T-cell (primary cell): ENCODE measurements around the gene ADGRG1. TPM values are rescaled to one million over a fixed set of nuclear protein-coding genes. Genes with fewer than 3 reads are reported as not detected.
A peak's percentile ranks its signal among the peaks of the same experiment; 100 is the strongest.

Experiments
- ATAC-seq, 4 experiments: fragments of 200-7000 bp in 3 of 4; fragments of 150-1000 bp in 1 of 4; cut with Tn5 transposase; replicated peaks in 1 of 4; 1 replicate in 3 of 4; 2 replicates in 1 of 4; pipeline ENCODE4 v1.10.0; 2021; ENCODE audit warnings: moderate library complexity in 3 of 4, mild to moderate bottlenecking in 2 of 4, moderate number of reproducible peaks in 1 of 4
- CTCF ChIA-PET, 2 donors: fragments of 300-600 bp; sonication (Branson Sonifier 250); formaldehyde crosslinking; loops; one replicate each; lab custom pipeline; 2022; ENCODE audit warnings: antibody characterized with exemption in 2 of 2; lab: Charles Lee
- POLR2A ChIA-PET, 2 donors: fragments of 300-600 bp; sonication (Branson Sonifier 250); formaldehyde crosslinking; loops; one replicate each; lab custom pipeline; 2022; ENCODE audit warnings: antibody characterized with exemption in 2 of 2; lab: Charles Lee
- DNase-seq, 35 experiments: peaks; one replicate each; pipeline versions ENCODE4 v3.0.0 to v3.0.0-alpha.2; 2013 to 2023
- H3K27ac ChIP-seq: one replicate; pipeline ENCODE4 v1.5.1; 2013; ENCODE audit warnings: low read length
- H3K27me3 ChIP-seq, 2 experiments: replicated peaks in 1 of 2; 1 replicate in 1 of 2; 2 replicates in 1 of 2; pipeline versions ENCODE4 v1.6.1 to v1.7.0; 2013; ENCODE audit warnings: low read length in 1 of 2, mixed read lengths in 1 of 2; ENCODE audit not compliant: control insufficient read depth in 2 of 2, insufficient read depth in 2 of 2; ENCODE audit errors: extremely low read depth in 1 of 2
- H3K36me3 ChIP-seq, 2 donors: 1 replicate in 1 of 2; 2 replicates in 1 of 2; pipeline versions ENCODE4 v1.6.1 to v1.7.0; 2013; ENCODE audit warnings: low read length in 1 of 2; ENCODE audit not compliant: control insufficient read depth in 2 of 2, insufficient read depth in 1 of 2; ENCODE audit errors: extremely low read depth in 1 of 2
- H3K4me1 ChIP-seq, 2 experiments: 1 replicate in 1 of 2; 2 replicates in 1 of 2; pipeline versions ENCODE4 v1.6.1 to v1.7.0; 2013; ENCODE audit warnings: low read length in 2 of 2, mixed read lengths in 1 of 2; ENCODE audit not compliant: insufficient read depth in 2 of 2, control insufficient read depth in 1 of 2; ENCODE audit errors: extremely low read depth in 1 of 2
- H3K4me3 ChIP-seq, 2 donors: 1 replicate in 1 of 2; 2 replicates in 1 of 2; pipeline versions ENCODE4 v1.5.1 to v1.7.0; 2013; ENCODE audit warnings: mild to moderate bottlenecking in 2 of 2, low read length in 1 of 2, moderate library complexity in 1 of 2; ENCODE audit not compliant: control insufficient read depth in 1 of 2; ENCODE audit errors: extremely low read depth in 1 of 2
- H3K9me3 ChIP-seq: 2 replicates; pipeline ENCODE4 v1.7.0; 2013
- H3K27ac Mint-ChIP-seq, 2 donors: one replicate each; pipeline ENCODE4 v1.8.0; 2020 to 2021; ENCODE audit warnings: mild to moderate bottlenecking in 2 of 2, mixed read lengths in 2 of 2
- H3K27me3 Mint-ChIP-seq, 2 donors: one replicate each; pipeline ENCODE4 v1.8.0; 2021 to 2022; ENCODE audit warnings: mixed read lengths in 2 of 2
- H3K36me3 Mint-ChIP-seq: one replicate; pipeline ENCODE4 v1.8.0; 2021; ENCODE audit warnings: mixed read lengths
- H3K4me1 Mint-ChIP-seq, 3 donors: one replicate each; pipeline ENCODE4 v1.8.0; 2020 to 2022; ENCODE audit warnings: mixed read lengths in 3 of 3, mild to moderate bottlenecking in 1 of 3
- H3K4me3 Mint-ChIP-seq, 3 donors: one replicate each; pipeline ENCODE4 v1.8.0; 2020 to 2022; ENCODE audit warnings: mild to moderate bottlenecking in 3 of 3, mixed read lengths in 3 of 3, moderate library complexity in 3 of 3
- H3K9me3 Mint-ChIP-seq, 3 donors: one replicate each; pipeline ENCODE4 v1.8.0; 2020 to 2022; ENCODE audit warnings: mixed read lengths in 3 of 3
- WGBS: methylation state at CpG from one replicate; pipeline ENCODE4 v1.1.5; 2013; ENCODE audit warnings: missing lambda C conversion rate; ENCODE audit not compliant: insufficient coverage; 5-methylcytosine and 5-hydroxymethylcytosine counted together
- total RNA-seq, 35 experiments: library from RNA in 6 of 35; stranded (reverse) in 6 of 35; fragments of 120-200 nt in 1 of 35; gene quantifications; one replicate each; pipeline versions ENCODE4 v1.2.1 to v1.2.4 and lab custom pipeline; 2013 to 2026

Gene ADGRG1
- total RNA-seq, 5 donors from 2014 or later (not counting 1 experiment from before 2014, with no cell fraction given) = 7.8 to 91.7 (median 11.7) TPM

DNA sequence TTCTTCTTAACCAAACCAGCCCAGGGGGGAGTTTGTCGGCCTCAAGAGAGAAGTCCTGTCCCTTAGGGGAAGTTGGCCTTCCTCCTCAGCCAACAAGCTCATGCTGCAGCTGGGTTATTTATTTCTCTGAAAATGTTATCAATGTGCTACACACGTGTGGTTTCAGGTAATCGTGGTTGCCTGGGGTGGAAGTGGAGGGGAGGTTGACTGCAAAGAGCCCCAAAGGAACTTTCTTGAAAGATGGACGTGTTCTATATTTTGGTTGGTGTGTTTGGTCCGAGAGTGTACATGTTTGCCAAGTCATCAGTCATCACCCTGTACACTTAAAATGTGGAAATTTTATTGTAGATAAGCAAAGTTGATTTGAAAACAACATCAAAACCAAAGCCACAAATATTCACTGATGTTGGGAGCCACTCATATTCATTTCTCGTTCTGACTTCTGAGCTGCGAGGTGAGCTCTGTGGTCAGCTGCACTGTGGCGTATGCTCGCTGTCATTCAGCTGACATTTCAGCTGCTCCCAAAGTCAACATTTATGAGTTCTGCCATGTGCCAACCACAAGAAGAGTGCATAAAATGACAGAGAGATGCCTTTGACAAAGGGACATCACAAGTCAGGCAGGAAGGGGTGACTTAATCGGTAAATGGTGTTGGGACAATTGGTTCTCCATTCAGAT is 26.5 kb upstream of the ADGRG1 start:
- Histone ChIP-seq H3K9me3 (no peaks in the 10 kb centered on the region), H3K4me1 (peaks cover 10 to 50% of the 10 kb centered on the region in 2 experiments), H3K27ac (peak overlapping the region; percentile 83), H3K36me3 (no peaks in the 10 kb centered on the region), H3K4me3 (no peak overlapping the region), H3K27me3 (no peaks in the 10 kb centered on the region)
- ATAC-seq (peak; percentile 81 to 92 (median 86)), DNase-seq (peak in 34 of 35 experiments; percentile 29 to 84 (median 60))
- H3K36me3 Mint-ChIP-seq = peaks cover 3% of the 10 kb centered on the region
- peak overlapping the region; percentile 40 to 49 (median 40) for H3K4me3 Mint-ChIP-seq
- WGBS = 0% methylated on average over 5 of the region's 10 CpGs
- ChIA-PET POLR2A (interaction anchor here in 1 of 2 donors (0.8 to 1.2 kb wide), 3 partner anchors 8 to 133 kb away, joined by 3 to 12 read pairs (median 6); no protein-coding TSS in a partner anchor), CTCF (interaction anchor here (0.7 to 1.6 kb wide), 13 partner anchors 8 to 208 kb away, joined by 3 to 9 read pairs (median 4); partner anchors contain the start of gene KATNB1 (in 1 of the 2))
- peaks cover 0 to 15% (median 3%) of the 10 kb centered on the region in 3 donors for H3K9me3 Mint-ChIP-seq
- peak overlapping the region; percentile 93 to 97 for H3K27ac Mint-ChIP-seq
- H3K4me1 Mint-ChIP-seq = peaks cover 31 to 50% (median 45%) of the 10 kb centered on the region in 3 donors
- no peaks in the 10 kb centered on the region for H3K27me3 Mint-ChIP-seq

GRCh38 chr16:57603115-57604024 is 25.1 kb upstream of the ADGRG1 start:
- Histone ChIP-seq H3K27me3 (no peaks in the 10 kb centered on the region), H3K4me1 (peaks cover 10 to 53% of the 10 kb centered on the region in 2 experiments), H3K36me3 (no peaks in the 10 kb centered on the region), H3K9me3 (no peaks in the 10 kb centered on the region), H3K27ac (peak overlapping the region; percentile 83), H3K4me3 (no peak overlapping the region)
- WGBS = 97% methylated on average over 6 of the region's 17 CpGs
- Mint-ChIP-seq H3K9me3 (peaks cover 0 to 3% (median 0%) of the 10 kb centered on the region in 3 donors), H3K27ac (peak overlapping the region; percentile 55 to 97), H3K4me3 (no peak overlapping the region), H3K4me1 (peaks cover 31 to 54% (median 45%) of the 10 kb centered on the region in 3 donors), H3K27me3 (no peaks in the 10 kb centered on the region), H3K36me3 (no peaks in the 10 kb centered on the region)
- DNase-seq (no peak), ATAC-seq (no peak)
- ChIA-PET POLR2A (interaction anchor here in 1 of 2 donors (0.9 kb wide), 1 partner anchor 146 kb away, joined by 3 read pairs; no protein-coding TSS in a partner anchor), CTCF (interaction anchor here in 1 of 2 donors (0.7 kb wide), 1 partner anchor 267 kb away, joined by 3 read pairs; no protein-coding TSS in a partner anchor)

DNA sequence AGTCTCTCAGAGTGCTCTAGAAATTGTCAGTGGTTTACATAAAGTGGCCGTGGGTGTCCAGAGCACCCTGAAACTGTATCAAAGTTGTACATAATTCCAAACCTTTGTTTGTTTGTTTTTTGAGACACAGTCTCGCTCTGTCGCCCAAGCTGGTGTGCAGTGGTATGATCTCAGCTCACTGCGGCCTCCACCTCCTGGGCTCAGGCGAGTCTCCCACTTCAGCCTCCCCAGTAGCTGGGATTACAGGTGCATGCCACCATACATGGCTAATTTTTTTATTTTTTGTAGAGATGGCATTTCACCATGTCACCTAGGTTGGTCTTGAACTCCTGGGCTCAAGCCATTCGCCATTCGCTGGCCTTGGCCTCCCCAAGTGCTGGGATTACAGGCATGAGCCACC is 24.3 kb upstream of the ADGRG1 start:
- peaks cover 32 to 57% (median 49%) of the 10 kb centered on the region in 3 donors for H3K4me1 Mint-ChIP-seq
- H3K9me3 ChIP-seq = no peaks in the 10 kb centered on the region
- no peak overlapping the region for H3K27ac ChIP-seq
- H3K9me3 Mint-ChIP-seq = no peaks in the 10 kb centered on the region
- H3K36me3 Mint-ChIP-seq = no peaks in the 10 kb centered on the region
- DNase-seq (no peak), ATAC-seq (no peak)
- ChIA-PET CTCF (no interaction called here), POLR2A (no interaction called here)
- no peak overlapping the region for H3K4me3 Mint-ChIP-seq
- 96% methylated on average over 4 of the region's 7 CpGs for WGBS
- H3K27me3 ChIP-seq = peaks cover 0 to 4% of the 10 kb centered on the region in 2 experiments
- H3K4me1 ChIP-seq = peaks cover 11 to 59% of the 10 kb centered on the region in 2 experiments
- H3K27ac Mint-ChIP-seq = no peak overlapping the region
- H3K4me3 ChIP-seq = no peak overlapping the region
- H3K36me3 ChIP-seq = no peaks in the 10 kb centered on the region
- no peaks in the 10 kb centered on the region for H3K27me3 Mint-ChIP-seq

- H3K27me3 ChIP-seq = peaks cover 0 to 4% of the 10 kb centered on the region in 2 experiments
- peaks cover 18 to 55% of the 10 kb centered on the region in 2 experiments for H3K4me1 ChIP-seq
- DNase-seq = no peak
- peaks cover 42 to 59% (median 50%) of the 10 kb centered on the region in 3 donors for H3K4me1 Mint-ChIP-seq
- H3K9me3 Mint-ChIP-seq = no peaks in the 10 kb centered on the region
- no peaks in the 10 kb centered on the region for H3K9me3 ChIP-seq
- no peak overlapping the region for H3K27ac Mint-ChIP-seq
- ChIA-PET CTCF (no interaction called here), POLR2A (no interaction called here)
- no peak overlapping the region for H3K4me3 ChIP-seq
- H3K27me3 Mint-ChIP-seq = no peaks in the 10 kb centered on the region
- 85% methylated on average over 2 of the region's 4 CpGs for WGBS
- no peak for ATAC-seq
- H3K36me3 Mint-ChIP-seq = no peaks in the 10 kb centered on the region
- H3K4me3 Mint-ChIP-seq = no peak overlapping the region
- no peak overlapping the region for H3K27ac ChIP-seq
- H3K36me3 ChIP-seq = no peaks in the 10 kb centered on the region
These were observed 22.1 kb upstream of the ADGRG1 start for GRCh38 chr16:57606147-57606846.

DNA sequence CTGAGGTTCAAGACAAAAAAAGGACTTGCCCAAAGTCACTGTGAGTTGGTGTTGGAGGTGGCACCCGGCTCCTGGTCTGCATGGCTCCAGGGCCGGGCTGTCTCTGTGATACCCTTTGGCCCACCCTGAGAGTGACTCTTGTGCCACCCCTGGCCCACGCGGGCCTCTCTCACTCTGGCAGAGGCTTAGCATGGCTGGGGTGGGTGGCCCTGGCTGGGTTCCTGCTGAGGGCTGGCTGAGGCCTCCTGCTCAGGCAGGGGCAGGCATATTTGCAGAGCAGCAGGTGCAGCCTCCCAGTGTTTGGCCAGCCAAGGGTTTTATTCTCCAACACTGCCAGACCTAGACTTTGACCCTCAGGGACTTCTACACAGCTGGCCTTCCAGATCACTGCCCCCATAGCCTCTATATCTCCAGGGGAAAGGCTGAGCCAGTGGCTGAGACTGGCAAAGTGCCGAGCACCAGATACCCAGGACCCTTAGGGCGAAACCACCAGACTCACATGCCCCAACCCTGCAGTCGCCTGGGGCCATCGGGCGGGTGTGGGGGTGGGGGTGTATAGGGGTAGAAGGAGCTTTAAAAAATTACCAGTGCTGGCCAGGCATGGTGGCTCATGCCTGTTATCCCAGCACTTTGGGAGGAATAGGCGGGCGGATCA is 21.5 kb upstream of the ADGRG1 start:
- Mint-ChIP-seq H3K4me3 (no peak overlapping the region), H3K36me3 (no peaks in the 10 kb centered on the region), H3K27ac (peak overlapping the region in 1 of 2 donors; percentile 16), H3K27me3 (no peaks in the 10 kb centered on the region), H3K4me1 (peaks cover 35 to 54% (median 45%) of the 10 kb centered on the region in 3 donors), H3K9me3 (no peaks in the 10 kb centered on the region)
- ATAC-seq (no peak), DNase-seq (no peak)
- Histone ChIP-seq H3K27me3 (peaks cover 0 to 4% of the 10 kb centered on the region in 2 experiments), H3K9me3 (no peaks in the 10 kb centered on the region), H3K27ac (no peak overlapping the region), H3K4me1 (peaks cover 12 to 52% of the 10 kb centered on the region in 2 experiments), H3K36me3 (no peaks in the 10 kb centered on the region), H3K4me3 (no peak overlapping the region)
- WGBS = 88% methylated on average over 5 of the region's 11 CpGs
- ChIA-PET POLR2A (no interaction called here), CTCF (interaction anchor here in 1 of 2 donors (0.6 kb wide), 1 partner anchor 12 kb away, joined by 5 read pairs; no protein-coding TSS in a partner anchor)
